ENCODE data around the gene ARHGEF33. TPM values are rescaled to one million over a fixed set of nuclear protein-coding genes. Genes with fewer than 3 reads are reported as not detected.

ARHGEF33 gene
- total RNA-seq, 4 donors from 2014 or later, result 0.88 to 5.9 (median 2.2) TPM

- Histone ChIP-seq H3K27ac (no peak overlapping the region), H3K9me3 (no peaks in the 10 kb centered on the region)
These were observed 18.3 kb downstream of the ARHGEF33 start for GRCh38 chr2:38907743-38908562.

DNA sequence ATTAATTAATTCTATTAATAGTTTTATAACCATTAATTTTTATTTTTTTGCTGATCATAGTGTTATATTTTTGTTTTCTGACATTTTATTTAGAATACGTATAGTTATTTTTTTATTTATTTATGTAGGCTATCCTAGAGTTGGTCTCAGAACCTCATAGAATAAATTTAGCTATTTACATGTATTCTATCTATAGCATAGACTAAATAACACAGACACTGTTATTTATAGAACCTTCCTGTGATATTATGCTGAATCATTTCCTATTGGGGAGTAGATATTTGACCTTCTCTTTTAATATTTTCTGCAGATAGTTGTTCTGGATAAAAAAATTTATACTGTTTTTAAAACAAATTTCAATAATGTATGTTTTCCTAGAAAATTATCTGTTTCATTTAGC, 20.2 kb downstream of the ARHGEF33 start:
- DNase-seq, result no peak
- Histone ChIP-seq H3K9me3 (no peaks in the 10 kb centered on the region), H3K4me3 (no peak overlapping the region), H3K27me3 (no peaks in the 10 kb centered on the region), H3K27ac (no peak overlapping the region), H3K36me3 (no peaks in the 10 kb centered on the region), H3K4me1 (no peaks in the 10 kb centered on the region)
- intact Hi-C loops (cut with DNase I; ENCODE audit: low total_unique reads), result no loop called here
- no peak for TF ChIP-seq POLR2A (IDR thresholded peaks at IDR 0.05)
- no peak for TF ChIP-seq CTCF (IDR thresholded peaks at IDR 0.05)

More at GRCh38 chr2:38907743-38908562, 18.3 kb downstream of the ARHGEF33 start:
- H3K36me3 ChIP-seq, result no peaks in the 10 kb centered on the region
- no peaks in the 10 kb centered on the region for H3K27me3 ChIP-seq
- intact Hi-C loops (cut with DNase I; ENCODE audit: low total_unique reads), result no loop called here
- TF ChIP-seq POLR2A (IDR thresholded peaks at IDR 0.05), result no peak
- TF ChIP-seq CTCF (IDR thresholded peaks at IDR 0.05), result no peak
- H3K4me3 ChIP-seq, result no peak overlapping the region
- no peak for DNase-seq
- H3K4me1 ChIP-seq, result no peaks in the 10 kb centered on the region

- Histone ChIP-seq H3K27me3 (no peaks in the 10 kb centered on the region), H3K4me3 (no peak overlapping the region), H3K9me3 (no peaks in the 10 kb centered on the region), H3K36me3 (no peaks in the 10 kb centered on the region), H3K27ac (no peak overlapping the region), H3K4me1 (no peaks in the 10 kb centered on the region)
- TF ChIP-seq CTCF (IDR thresholded peaks at IDR 0.05) (no peak), POLR2A (IDR thresholded peaks at IDR 0.05) (no peak)
- intact Hi-C loops (cut with DNase I; ENCODE audit: low total_unique reads), result no loop called here
- DNase-seq, result no peak
These were observed 21.5 kb downstream of the ARHGEF33 start for GRCh38 chr2:38911191-38911590.

DNA sequence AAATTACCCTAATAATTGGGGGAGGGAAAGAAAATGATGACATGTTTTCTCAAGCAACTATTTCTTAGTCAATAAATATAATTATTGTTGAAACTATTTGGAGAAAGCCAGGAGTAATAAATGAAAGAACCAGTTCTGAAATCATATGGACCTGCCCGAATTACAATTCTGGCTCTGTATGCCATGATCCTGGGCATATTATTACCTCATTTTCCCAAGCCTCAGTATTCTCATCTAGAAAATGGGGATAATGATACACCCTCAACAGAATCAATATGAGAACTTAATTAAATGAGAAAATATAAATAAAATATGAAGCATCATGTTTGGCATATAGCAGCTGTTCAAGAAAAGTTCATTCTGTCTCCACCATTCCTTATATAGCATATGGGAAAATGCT, 22.9 kb downstream of the ARHGEF33 start:
- intact Hi-C loops (cut with DNase I; ENCODE audit: low total_unique reads), result no loop called here

More for the DNA sequence above, 22.9 kb downstream of the ARHGEF33 start:
- Histone ChIP-seq H3K27me3 (no peaks in the 10 kb centered on the region), H3K27ac (no peak overlapping the region), H3K4me1 (no peaks in the 10 kb centered on the region), H3K9me3 (no peaks in the 10 kb centered on the region), H3K4me3 (no peak overlapping the region), H3K36me3 (no peaks in the 10 kb centered on the region)
- no peak for DNase-seq
- no peak for TF ChIP-seq POLR2A (IDR thresholded peaks at IDR 0.05)
- no peak for TF ChIP-seq CTCF (IDR thresholded peaks at IDR 0.05)

Measured in uterus (tissue), 4 donors.